GM12801 (cell line): ENCODE measurements around the gene SLC9A9.

Experiments used
- TF ChIP-seq, protein P1 (sequence below): IDR thresholded peaks from one replicate; pipeline ENCODE4 v1.5.1; 2011; ENCODE audit warnings: control low read depth; ENCODE audit not compliant: insufficient read length; ENCODE audit errors: extremely low read depth

SLC9A9 gene

DNA sequence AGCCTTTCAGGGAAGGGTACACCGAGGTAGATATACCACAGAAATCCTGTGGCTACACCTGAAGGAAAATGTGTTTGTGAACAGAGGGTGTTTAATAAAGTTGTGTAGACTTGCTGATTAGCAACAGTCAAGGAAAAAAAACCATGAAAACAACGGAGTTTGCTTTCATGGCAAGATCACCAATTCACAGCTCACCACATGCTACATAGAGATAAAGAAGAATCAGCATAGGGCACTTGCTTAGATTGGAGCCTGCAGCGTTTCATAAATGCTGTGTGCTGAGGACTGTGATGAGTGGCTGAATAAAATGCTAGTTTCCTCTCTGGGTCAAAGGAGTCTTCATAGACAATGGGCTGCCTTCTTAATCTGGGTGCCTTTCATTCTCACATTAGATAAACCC is 257.6 kb downstream of the SLC9A9 start:
- TF ChIP-seq, protein P1, sequence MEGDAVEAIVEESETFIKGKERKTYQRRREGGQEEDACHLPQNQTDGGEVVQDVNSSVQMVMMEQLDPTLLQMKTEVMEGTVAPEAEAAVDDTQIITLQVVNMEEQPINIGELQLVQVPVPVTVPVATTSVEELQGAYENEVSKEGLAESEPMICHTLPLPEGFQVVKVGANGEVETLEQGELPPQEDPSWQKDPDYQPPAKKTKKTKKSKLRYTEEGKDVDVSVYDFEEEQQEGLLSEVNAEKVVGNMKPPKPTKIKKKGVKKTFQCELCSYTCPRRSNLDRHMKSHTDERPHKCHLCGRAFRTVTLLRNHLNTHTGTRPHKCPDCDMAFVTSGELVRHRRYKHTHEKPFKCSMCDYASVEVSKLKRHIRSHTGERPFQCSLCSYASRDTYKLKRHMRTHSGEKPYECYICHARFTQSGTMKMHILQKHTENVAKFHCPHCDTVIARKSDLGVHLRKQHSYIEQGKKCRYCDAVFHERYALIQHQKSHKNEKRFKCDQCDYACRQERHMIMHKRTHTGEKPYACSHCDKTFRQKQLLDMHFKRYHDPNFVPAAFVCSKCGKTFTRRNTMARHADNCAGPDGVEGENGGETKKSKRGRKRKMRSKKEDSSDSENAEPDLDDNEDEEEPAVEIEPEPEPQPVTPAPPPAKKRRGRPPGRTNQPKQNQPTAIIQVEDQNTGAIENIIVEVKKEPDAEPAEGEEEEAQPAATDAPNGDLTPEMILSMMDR, result no peak

DNA sequence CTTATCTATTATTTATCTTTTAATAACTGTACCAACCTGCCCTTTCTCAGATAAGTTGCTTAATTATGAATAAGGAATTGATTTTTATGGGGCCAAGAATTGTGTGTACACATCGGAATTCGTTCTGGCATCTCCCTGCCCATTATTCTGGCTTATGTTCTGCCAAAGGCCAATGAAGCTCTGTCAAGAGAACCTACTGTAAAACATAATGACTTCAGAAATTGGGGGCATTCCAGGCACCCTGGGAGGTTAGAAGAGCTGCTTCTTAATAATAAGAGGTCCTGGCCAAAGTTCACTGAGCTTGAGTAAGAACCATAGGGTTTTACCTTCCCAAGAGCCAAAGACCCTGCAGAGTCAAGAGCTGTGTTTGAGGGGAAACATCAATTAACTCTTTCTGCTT is 261.7 kb downstream of the SLC9A9 start:
- TF ChIP-seq, protein P1, result no peak

DNA sequence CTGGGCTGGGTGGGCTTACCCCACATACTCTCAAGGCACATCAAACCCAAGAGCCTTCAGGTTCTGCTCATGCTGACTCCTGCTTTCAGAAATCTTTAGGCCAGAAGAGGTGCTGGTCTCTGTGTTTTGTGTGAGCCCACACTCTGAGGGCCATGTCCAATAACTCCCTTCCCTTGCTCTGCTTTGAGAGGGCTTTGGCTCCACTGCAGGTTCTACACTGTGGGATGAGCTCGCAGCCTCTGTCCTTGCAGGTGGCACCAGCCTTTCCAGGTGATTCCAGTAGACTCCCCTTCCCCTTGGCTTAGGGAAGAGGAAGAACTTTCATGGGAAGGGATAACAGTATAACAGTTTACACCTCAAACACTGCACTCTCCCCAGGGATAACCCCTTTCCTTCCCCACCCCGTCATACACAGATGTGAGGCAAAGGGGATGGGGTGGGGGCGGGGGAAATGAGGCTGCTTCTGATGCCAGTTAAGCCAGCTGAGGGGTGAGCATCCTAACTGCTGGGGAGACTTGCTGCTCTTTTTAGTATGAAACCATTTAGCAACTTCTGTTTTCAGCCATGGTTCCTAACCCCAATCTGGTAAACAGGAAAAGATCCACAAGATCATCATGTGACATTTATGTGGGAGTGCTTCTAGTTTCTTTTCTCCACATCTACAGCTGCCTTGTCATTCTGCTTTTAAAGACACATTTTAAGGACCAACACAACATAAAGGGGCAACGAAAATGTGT is 262.4 kb downstream of the SLC9A9 start:
- TF ChIP-seq, protein P1, result no peak

DNA sequence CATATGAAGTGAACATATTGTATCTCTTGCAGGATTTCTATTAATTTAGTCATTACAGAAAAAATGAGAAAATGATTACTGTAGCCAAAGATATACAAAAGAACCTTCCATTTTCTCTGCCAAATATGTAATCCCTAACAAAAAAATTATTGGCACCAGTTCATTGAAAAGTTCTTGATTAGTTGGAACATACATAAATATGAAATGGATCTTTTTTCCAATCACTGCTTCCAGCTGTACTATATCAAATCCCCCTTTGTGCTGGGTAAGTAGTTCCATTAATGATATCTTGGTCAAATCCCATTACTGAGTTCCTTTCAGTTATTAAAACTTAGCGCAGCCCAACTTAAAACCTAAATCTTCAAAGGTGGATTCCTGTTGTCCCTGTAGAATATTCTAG is 263.8 kb downstream of the SLC9A9 start:
- TF ChIP-seq, protein P1, result no peak

DNA sequence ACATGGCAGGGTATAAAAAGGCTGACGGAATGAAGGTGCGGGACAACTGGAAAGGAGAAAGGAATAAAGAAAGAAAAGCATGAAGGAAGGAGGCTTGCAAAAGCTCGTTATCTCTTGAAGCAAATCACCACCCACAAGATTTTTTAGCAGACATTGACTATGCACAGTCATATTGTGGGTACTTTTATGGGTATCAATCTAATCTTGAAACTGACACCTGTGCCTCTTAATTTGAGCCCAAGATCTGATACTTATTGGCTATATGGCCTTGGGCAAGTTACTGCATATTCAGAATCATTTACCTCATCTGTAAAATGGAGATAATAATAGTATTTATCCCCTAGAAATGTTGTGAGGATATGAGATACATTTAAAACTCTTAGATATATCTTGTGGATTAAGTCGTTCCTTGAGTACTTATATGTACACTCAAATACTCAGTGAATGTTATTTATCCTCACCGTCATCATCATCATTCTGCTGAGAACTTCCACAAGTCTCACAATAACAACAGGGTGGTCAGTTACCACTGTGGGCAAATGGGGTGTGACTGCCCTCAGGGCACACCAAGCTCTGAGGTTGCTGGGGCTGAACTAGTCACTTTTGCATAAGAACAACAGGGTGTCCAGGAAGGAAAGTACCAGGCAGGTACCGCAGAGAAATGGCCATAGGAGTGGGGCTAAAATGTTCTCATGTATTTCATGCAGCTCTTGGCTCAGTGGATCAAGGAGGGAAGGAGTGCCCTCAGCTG is 266.1 kb downstream of the SLC9A9 start:
- TF ChIP-seq, protein P1, result no peak

DNA sequence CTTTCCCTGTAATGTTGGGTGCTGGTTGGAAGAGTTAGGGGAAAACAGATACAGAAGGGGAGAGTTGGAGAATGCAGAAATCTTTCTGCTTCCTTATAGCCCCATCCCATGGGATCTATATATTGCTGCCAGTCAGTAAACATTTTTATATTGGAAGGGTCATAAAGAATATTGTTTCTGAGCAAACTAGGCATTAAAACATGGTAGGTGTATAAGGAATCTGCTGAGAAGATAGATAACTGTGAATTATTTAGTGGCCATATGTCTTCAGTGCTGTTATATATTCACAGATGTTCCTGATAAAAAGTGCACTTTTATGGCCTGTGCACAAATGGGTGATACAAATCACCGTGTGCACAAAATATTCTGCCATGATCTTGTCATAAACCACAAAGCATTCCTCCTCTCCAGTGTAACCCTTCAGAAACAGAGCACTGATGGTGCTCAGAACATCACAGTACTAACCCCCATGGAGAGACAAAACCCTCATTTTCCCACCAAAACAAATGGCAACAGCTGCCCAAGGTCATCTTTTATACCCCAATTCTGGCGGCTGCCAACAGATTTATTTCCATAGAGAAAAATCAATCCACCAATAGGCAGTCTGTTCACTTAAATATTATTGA is 269.3 kb downstream of the SLC9A9 start:
- TF ChIP-seq, protein P1, result no peak

DNA sequence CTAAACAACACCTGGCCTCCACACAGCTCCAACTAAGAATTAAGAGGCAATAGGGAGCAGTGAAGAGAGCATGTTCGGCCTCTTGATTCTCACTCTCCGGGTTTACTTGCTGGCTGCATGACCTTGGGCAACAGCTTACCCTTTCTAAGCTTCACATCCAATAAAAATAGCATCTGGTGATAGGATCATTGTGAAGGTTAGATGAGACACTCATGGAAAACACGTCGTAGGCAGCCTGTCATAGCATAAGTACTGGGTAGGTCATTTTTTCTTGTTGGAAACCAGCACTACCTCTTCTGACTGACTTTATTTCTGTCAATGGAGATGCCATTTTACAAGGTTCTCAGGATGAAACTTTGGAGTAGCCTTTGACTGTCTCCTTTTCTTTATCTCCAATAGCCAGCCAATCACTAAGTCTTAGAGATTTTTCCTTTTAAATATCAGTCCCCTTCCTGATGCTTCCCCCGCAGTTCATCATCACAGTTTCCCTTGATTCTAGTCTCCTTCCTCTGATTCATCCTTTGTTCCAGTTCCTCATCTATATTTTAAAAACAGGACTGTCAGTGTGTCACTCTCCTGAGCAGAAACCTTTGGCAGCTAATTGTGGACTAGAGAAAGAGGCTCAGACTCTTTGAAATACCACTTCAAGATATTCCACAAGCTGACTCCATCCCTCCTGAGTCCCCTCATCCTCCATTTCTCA is 271.5 kb downstream of the SLC9A9 start:
- TF ChIP-seq, protein P1, result no peak
